Bronchial epithelial cell (primary cell): ENCODE results near the gene PLK3. TPM values are rescaled to one million over a fixed set of nuclear protein-coding genes. Genes with fewer than 3 reads are reported as not detected.

Source experiments
- DNase-seq: peaks from one replicate; pipeline ENCODE4 v3.0.0-alpha.2; 2010; ENCODE audit warnings: low read depth
- FAIRE-seq: peaks from 2 replicates; lab custom pipeline; 2011; peaks lifted over from hg19 to GRCh38; lab: Jason Lieb, UNC
- H3K27me3 ChIP-seq: 2 replicates; pipeline ENCODE4 v1.5.1; 2011; ENCODE audit warnings: low read length; ENCODE audit not compliant: control insufficient read depth, insufficient read depth
- H3K36me3 ChIP-seq: 2 replicates; pipeline ENCODE4 v1.5.1; 2011; ENCODE audit warnings: low read length; ENCODE audit not compliant: control insufficient read depth, insufficient read depth
- H3K4me3 ChIP-seq: 2 replicates; pipeline ENCODE4 v1.5.1; 2011; ENCODE audit warnings: mild to moderate bottlenecking, low read depth, low read length, control low read depth
- CTCF ChIP-seq: IDR thresholded peaks from 2 replicates; pipeline ENCODE4 v1.5.1; 2011; ENCODE audit warnings: mild to moderate bottlenecking, moderate library complexity, low read length, control low read depth, inconsistent platforms; ENCODE audit not compliant: insufficient read depth, severe bottlenecking
- total RNA-seq: library from RNA; depleted of rRNA; stranded (reverse); fragments of >200 nt; gene quantifications from 2 replicates; pipeline ENCODE4 v1.2.1, GENCODE V29; 2014

The PLK3 gene
- total RNA-seq, 1 donor from 2014 or later: 19.5 TPM

- Histone ChIP-seq H3K27me3 (no peaks in the 10 kb centered on the region), H3K36me3 (no peaks in the 10 kb centered on the region), H3K4me3 (peak overlapping the region; percentile 40)
- no peak for FAIRE-seq
- peak; percentile 58 for DNase-seq
- peak; percentile 100 for TF ChIP-seq CTCF
Measured at GRCh38 chr1:44786138-44786840, 13.9 kb upstream of the PLK3 start.

- no peak for FAIRE-seq
- Histone ChIP-seq H3K36me3 (no peaks in the 10 kb centered on the region), H3K27me3 (no peaks in the 10 kb centered on the region), H3K4me3 (no peak overlapping the region)
- DNase-seq: no peak
- TF ChIP-seq CTCF: no peak
Measured at GRCh38 chr1:44786841-44787426, 13.2 kb upstream of the PLK3 start.

- Histone ChIP-seq H3K27me3 (no peaks in the 10 kb centered on the region), H3K4me3 (no peak overlapping the region), H3K36me3 (no peaks in the 10 kb centered on the region)
- no peak for DNase-seq
- no peak for TF ChIP-seq CTCF
- no peak for FAIRE-seq
Measured at GRCh38 chr1:44787506-44787905, 12.7 kb upstream of the PLK3 start.

GRCh38 chr1:44788120-44788860 lies 11.9 kb upstream of the PLK3 start, which contains the start of gene BEST4:
Gene BEST4 (minus strand): TSS chr1:44788170. CDS start chr1:44787705, 465 bp downstream.
- FAIRE-seq (no peak), DNase-seq (no peak)
- Histone ChIP-seq H3K36me3 (no peaks in the 10 kb centered on the region), H3K4me3 (no peak within 1 kb of the TSS), H3K27me3 (no peaks in the 10 kb centered on the region)
- no peak for TF ChIP-seq CTCF

- TF ChIP-seq CTCF: no peak
- H3K27me3 ChIP-seq: no peaks in the 10 kb centered on the region
- DNase-seq (no peak), FAIRE-seq (peak; percentile 96)
- no peak overlapping the region for H3K4me3 ChIP-seq
- H3K36me3 ChIP-seq: no peaks in the 10 kb centered on the region
Measured at GRCh38 chr1:44790968-44791801, 9.0 kb upstream of the PLK3 start.
